Activated CD8-positive, alpha-beta memory T cell treated with anti-CD3 and anti-CD28 coated beads, Interleukin-2, amount 50 U/mL, for 24 hours (primary cell): ENCODE measurements around the gene ZFPL1.

Source experiments
- DNase-seq: peaks from one replicate; pipeline ENCODE4 v3.0.0-alpha.2; 2020; ENCODE audit errors: extremely low read depth

ZFPL1 gene

GRCh38 chr11:65090628-65091027 lies 6.6 kb downstream of the ZFPL1 start:
- DNase-seq: no peak

GRCh38 chr11:65095427-65095826 lies 11.4 kb downstream of the ZFPL1 start:
- DNase-seq: no peak

DNA sequence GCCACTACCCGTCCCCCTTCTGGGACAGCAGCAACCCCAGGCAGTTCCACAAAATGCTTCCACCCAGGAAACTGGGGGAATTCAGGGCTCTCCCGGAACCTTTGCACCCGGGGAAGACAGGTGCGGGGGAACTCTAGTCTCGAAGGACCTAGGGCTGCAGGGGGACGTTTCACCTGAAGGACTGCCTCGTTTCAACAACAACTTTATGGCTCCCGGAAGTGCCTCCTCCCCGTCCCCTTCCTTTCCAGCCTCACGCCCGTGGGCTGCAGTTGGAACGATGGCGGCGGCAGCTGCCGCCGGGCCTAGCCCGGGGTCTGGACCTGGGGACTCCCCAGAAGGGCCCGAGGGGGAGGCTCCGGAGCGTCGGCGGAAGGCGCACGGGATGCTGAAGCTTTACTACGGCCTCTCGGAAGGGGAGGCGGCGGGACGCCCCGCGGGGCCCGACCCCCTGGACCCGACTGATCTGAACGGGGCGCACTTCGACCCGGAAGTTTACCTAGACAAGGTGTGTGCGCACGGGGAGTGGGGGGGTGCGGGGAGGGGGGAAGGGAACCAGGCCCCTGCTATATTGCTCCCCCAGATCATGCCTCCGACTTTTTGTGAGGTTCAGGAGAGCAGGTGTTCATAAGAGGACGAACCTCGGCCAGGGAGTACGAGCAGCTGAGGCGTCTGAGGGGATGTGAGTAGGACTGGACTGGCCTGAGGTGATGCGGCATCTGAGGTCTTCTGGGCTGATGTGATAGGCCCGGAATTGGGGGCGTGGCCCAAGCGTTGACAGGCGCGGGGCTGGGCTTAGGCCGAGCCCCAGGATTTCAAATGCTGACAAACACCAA lies 12.2 kb downstream of the ZFPL1 start, which contains the start of gene VPS51:
TSS of gene VPS51 (plus strand) at position 241 of the 833 bp plus-strand sequence. CDS start at position 278, 37 bp downstream.
- peak; percentile 65 for DNase-seq

GRCh38 chr11:65096926-65097325 lies 12.9 kb downstream of the ZFPL1 start:
- DNase-seq: no peak

- no peak for DNase-seq
Observed at GRCh38 chr11:65100674-65101350, 16.8 kb downstream of the ZFPL1 start.

- no peak for DNase-seq
Observed at GRCh38 chr11:65102142-65103095, 18.4 kb downstream of the ZFPL1 start.

GRCh38 chr11:65103476-65103875 lies 19.5 kb downstream of the ZFPL1 start:
- DNase-seq: no peak

GRCh38 chr11:65104628-65105027 lies 20.6 kb downstream of the ZFPL1 start:
- DNase-seq: no peak

GRCh38 chr11:65107078-65107477 lies 23.1 kb downstream of the ZFPL1 start:
- DNase-seq: no peak

GRCh38 chr11:65107751-65108468 lies 23.9 kb downstream of the ZFPL1 start:
- no peak for DNase-seq

GRCh38 chr11:65108469-65109123 lies 24.6 kb downstream of the ZFPL1 start:
- DNase-seq: no peak

- no peak for DNase-seq
Observed at GRCh38 chr11:65109231-65110198, 25.5 kb downstream of the ZFPL1 start.

- peak; percentile 91 for DNase-seq
Observed at GRCh38 chr11:65110354-65110861, 26.4 kb downstream of the ZFPL1 start.

DNA sequence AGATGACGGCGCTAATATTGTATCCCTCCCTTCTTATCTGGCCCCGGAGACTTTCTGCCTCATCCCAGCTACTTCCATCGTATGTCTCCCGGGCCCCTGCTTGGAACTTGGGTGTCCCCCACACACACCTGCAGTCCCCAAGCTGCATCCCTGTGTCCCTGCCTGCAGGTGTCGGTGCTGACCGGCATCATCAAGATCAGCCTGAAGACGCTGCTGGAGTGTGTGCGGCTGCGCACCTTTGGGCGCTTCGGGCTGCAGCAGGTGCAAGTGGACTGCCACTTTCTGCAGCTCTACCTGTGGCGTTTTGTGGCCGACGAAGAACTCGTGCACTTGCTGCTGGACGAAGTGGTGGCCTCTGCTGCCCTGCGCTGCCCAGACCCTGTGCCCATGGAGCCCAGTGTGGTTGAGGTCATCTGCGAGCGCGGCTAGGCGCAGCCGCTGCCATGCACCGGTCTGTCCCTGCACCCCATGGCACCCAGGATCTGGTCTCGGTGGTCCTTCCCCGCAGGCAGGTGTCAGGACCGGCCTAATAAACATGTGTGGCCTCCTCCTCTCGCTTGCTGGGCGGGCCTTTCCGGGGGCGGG lies 27.2 kb downstream of the ZFPL1 start:
- DNase-seq: no peak

- peak; percentile 83 for DNase-seq
Observed at GRCh38 chr11:65111744-65112545, 27.9 kb downstream of the ZFPL1 start, which contains the start of gene TM7SF2. Gene TM7SF2 (plus strand): TSS chr11:65111872. CDS start chr11:65112016, 144 bp downstream.

DNA sequence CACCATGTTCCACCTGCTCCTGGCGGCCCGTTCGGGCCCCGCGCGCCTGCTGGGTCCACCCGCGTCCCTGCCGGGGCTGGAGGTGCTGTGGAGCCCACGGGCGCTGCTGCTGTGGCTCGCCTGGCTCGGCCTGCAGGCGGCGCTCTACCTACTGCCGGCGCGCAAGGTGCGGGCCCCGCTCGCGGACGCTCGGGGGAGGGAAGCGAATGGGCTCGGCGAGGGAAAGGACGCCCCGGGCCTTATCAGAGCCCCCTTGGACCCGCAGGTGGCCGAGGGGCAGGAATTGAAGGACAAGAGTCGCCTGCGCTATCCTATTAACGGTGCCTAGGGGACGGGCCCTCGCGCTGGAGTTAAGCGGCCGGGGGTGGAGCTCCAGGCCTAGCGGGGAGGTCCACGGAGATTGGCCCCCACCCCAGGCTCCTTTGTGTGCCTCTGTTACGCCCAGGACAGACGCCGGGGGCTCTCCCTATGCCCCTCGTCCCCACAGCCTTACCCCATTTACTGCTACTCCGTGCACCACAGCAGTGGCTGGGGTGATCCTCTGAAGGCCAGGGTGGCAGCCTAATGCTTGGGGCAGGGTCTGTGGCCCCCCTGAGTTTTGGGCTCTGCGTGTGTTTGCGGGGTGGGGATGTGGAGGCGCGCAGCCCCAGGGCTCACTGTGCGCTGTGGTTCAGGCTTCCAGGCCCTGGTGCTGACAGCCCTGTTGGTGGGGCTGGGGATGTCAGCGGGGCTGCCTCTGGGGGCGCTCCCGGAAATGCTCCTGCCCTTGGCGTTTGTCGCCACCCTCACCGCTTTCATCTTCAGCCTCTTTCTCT lies 28.7 kb downstream of the ZFPL1 start:
- no peak for DNase-seq

DNA sequence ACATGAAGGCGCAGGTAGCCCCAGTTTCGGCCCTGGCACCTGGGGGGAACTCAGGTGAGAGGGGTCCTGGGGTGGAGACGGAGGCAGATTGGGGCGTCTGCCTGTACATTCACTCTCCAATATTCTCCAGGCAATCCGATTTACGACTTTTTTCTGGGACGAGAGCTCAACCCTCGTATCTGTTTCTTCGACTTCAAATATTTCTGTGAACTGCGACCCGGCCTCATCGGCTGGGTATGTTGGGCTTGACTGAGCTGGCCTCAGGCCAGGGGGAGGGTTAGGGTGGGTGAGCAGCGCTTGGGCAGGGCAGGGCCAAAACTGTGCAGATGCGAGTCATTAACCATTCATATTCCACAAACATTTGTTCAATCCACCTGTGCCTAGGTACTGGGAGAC lies 29.3 kb downstream of the ZFPL1 start:
- DNase-seq: no peak
